Stimulated activated CD8-positive, alpha-beta memory T cell treated with anti-CD3 and anti-CD28 coated beads, Interleukin-2, amount 100 ng/mL, for 48 hours (primary cell): ENCODE data around the gene PEX14.
"Not testable (repeated sequence)": the region's sequence is repeated elsewhere in the genome, so short reads cannot be mapped to it uniquely, and the experiment has no call there.

ENCODE experiments used
- DNase-seq, 2 donors: peaks; one replicate each; pipeline ENCODE4 v3.0.0-alpha.2; 2020; ENCODE audit warnings: low read depth in 2 of 2

Gene PEX14

GRCh38 chr1:10494754-10495474, 20.2 kb downstream of the PEX14 start:
- DNase-seq = peak; percentile 56 to 80

- DNase-seq = no peak
Measured at GRCh38 chr1:10495475-10495817, 20.7 kb downstream of the PEX14 start.

GRCh38 chr1:10495952-10496351, 21.2 kb downstream of the PEX14 start:
- no peak for DNase-seq

- no peak for DNase-seq
Measured at GRCh38 chr1:10497109-10497508, 22.4 kb downstream of the PEX14 start.

DNA sequence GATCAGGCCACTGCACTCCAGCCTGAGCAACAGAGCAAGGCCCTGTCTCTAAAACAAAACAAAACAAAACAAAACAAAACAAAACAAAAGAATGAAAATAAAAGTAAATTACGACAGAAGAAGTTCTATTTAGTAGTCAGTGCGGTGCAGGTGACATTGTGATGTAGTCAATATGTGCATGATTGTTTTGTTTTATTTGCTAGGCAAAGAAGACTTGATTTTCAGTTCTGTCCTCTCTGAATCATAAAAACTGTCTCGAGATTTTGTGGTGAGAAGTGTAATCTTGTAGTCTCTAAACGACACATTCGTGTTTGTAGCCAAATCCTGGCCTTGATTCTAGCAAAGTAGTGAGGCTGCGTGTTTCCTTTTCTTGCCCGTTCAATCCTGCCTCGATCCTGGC, 23.5 kb downstream of the PEX14 start:
- DNase-seq = no peak

DNA sequence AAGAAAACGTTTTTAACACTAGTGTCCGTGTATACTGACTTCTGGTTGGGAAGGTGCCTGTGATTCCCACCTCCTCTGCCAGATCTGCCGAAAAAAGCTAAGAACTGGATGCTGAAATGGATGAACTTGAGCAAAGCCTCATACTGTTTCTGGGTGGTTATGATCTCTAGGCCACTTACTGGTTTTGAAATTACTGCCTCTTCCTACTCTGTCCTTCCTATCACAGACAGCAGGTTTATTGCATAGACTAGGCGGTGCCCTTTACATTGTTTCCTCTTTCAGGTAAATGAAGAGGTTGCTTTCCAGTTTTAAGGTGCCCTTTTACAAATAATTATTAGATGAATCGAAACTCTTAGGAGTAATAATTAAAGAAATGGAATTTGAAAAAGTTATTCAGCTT, 27.5 kb downstream of the PEX14 start:
- DNase-seq = no peak

- DNase-seq = no peak
Measured at GRCh38 chr1:10504249-10504648, 29.5 kb downstream of the PEX14 start.

- not testable (repeated sequence) for DNase-seq
Measured at GRCh38 chr1:10506046-10506676, 31.4 kb downstream of the PEX14 start.

- no peak for DNase-seq
Measured at GRCh38 chr1:10506677-10507047, 31.9 kb downstream of the PEX14 start.

- DNase-seq = no peak
Measured at GRCh38 chr1:10507111-10507879, 32.5 kb downstream of the PEX14 start.

- DNase-seq = no peak
Measured at GRCh38 chr1:10508511-10508951, 33.8 kb downstream of the PEX14 start.

DNA sequence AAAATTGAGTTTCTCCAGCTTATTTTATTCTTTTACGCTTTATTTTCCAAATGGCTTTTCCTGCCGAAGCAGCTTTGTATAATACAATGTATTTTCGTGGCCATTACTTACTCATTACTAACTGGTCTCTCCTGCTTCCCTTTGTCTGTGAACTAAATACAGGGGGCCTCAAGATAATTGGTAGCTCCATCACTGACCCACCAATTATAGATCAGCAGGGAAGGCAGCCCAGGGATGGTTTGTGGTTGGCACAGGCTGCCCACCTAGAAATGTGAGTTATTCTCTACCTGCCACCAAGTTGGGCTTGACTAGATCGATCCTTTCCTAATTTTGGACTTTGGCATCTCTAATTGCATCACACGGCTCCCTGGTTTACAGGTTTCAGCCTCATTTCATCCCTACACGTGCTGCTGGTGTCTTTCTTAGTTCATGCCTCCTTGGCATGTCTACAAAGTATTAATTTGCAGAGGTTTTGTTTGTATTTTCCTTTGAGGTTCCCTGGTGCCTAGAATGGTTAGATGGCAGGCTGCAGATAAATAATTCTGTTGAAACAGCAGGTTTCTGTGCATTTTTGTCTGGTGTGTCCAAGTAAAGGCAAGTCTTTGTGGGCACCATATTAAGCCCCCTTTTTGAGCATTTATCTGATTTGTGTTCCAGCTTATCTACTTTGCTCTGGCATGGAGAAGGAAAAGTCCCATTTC, 35.2 kb downstream of the PEX14 start:
- no peak for DNase-seq

- peak; percentile 58 to 67 for DNase-seq
Measured at GRCh38 chr1:10510520-10511493, 36.1 kb downstream of the PEX14 start.

- no peak for DNase-seq
Measured at GRCh38 chr1:10511494-10511885, 36.7 kb downstream of the PEX14 start.

DNA sequence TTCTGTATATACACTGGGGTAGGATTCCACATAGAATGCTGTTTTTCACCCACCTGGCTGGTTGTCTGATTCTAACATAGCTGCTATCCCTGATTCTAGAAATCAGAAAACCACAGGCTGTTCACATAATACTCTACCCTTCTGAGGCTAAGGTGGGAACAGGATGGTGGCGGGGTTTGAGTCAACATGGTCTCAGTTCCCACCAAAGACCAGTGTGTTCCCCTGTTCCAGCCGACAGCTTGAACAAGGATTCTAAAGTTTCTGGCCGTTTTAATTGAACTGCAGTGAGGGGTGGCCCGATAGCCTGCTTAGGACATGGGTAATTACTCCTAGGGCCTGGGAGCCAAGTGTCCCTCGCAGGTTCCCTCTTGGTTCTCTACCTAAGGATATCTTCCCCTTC, 38.4 kb downstream of the PEX14 start:
- DNase-seq = no peak

GRCh38 chr1:10514490-10515235, 39.9 kb downstream of the PEX14 start:
- no peak for DNase-seq

- no peak for DNase-seq
Measured at GRCh38 chr1:10515301-10515975, 40.7 kb downstream of the PEX14 start.

DNA sequence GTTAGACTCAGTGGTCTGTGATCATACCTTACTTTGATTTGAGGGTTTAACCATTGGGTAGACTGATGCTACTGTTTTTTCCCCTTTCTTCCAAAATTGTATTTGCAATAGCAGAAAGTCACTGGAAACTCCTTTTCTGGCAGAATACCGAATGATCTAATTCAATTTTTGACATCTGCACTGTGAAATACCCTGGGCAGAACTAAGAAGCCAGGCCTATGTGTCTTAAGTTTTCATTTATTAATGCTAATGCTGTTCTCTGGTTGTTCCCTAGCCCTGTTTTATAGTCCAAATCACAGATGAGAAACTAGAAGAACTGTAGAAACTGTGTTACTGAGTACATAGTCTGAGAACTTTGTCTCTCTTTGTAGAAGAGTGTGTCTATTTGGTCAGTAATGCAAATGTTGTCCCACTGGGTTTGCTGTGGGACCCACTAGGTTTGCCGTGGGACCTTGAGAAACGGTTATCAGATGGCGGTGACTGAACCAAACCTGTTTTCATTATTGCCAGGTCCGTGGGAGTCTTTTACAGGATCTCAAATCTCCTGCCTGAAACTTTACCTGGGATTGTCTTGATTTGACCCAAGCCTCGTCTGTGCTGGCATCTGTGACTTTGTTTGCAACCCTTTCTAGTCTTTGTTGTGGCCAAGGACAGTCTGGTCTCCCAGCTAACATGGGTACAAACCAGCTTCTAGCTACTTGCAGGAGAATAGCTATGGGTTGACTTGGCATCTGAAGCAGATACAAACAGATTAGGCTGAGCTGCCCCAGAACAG, 41.4 kb downstream of the PEX14 start:
- no peak for DNase-seq
